ENCODE measurements around the gene MIOX.

MIOX gene

GRCh38 chr22:50469377-50470305 lies 17.0 kb upstream of the MIOX start:
- H3K9me3 ChIP-seq (ENCODE audit: control insufficient read depth, insufficient read depth, low read depth, low read length): no peaks in the 10 kb centered on the region
- peak; percentile 95 for TF ChIP-seq KLF10 (tag by site-specific recombination; IDR thresholded peaks at IDR 0.05)
- TF ChIP-seq GLIS1 (tag by site-specific recombination; IDR thresholded peaks at IDR 0.05): peak; percentile 84
- TF ChIP-seq GLIS2 (tag by site-specific recombination; IDR thresholded peaks at IDR 0.05): no peak
- TF ChIP-seq ZFHX2 (tag by site-specific recombination; conservative IDR thresholded peaks at IDR 0.05): peak; percentile 95
- peak; percentile 92 for TF ChIP-seq KLF9 (tag by site-specific recombination; IDR thresholded peaks at IDR 0.05; ENCODE audit: low read depth)
- TF ChIP-seq ZNF837 (tag by site-specific recombination; IDR thresholded peaks at IDR 0.05): no peak
- TF ChIP-seq ZIC2 (tag by site-specific recombination; IDR thresholded peaks at IDR 0.05): peak; percentile 46
- TF ChIP-seq ZNF398 (tag by site-specific recombination; IDR thresholded peaks at IDR 0.05): peak; percentile 15; the same call in 1 of the 2 replicates
- peak; percentile 68 for TF ChIP-seq PATZ1 (tag by site-specific recombination; IDR thresholded peaks at IDR 0.05)
- peak; percentile 49 for TF ChIP-seq SP7 (tag by site-specific recombination; IDR thresholded peaks at IDR 0.05)
- TF ChIP-seq GLI2 (tag by site-specific recombination; IDR thresholded peaks at IDR 0.05; ENCODE audit: borderline replicate concordance, low read depth): no peak
- TF ChIP-seq ZFP69B (tag by site-specific recombination; IDR thresholded peaks at IDR 0.05): no peak
- TF ChIP-seq ZNF792 (tag by site-specific recombination; IDR thresholded peaks at IDR 0.05): no peak
- peak; percentile 79 for TF ChIP-seq HIC1 (tag by site-specific recombination; IDR thresholded peaks at IDR 0.05)
- TF ChIP-seq ZNF354C (tag by site-specific recombination; IDR thresholded peaks at IDR 0.05; ENCODE audit: borderline replicate concordance, low read depth): no peak
- TF ChIP-seq SP3 (tag by site-specific recombination; IDR thresholded peaks at IDR 0.05): peak; percentile 52
- peak; percentile 99 for TF ChIP-seq KLF1 (tag by site-specific recombination; IDR thresholded peaks at IDR 0.05)
- TF ChIP-seq KLF17 (tag by site-specific recombination; IDR thresholded peaks at IDR 0.05): peak; percentile 82
- peak; percentile 26 for TF ChIP-seq SP2 (tag by site-specific recombination; IDR thresholded peaks at IDR 0.05)
- TF ChIP-seq ZNF692 (tag by site-specific recombination; IDR thresholded peaks at IDR 0.05): peak; percentile 75
- peak; percentile 37; the same call in 1 of the 2 replicates for TF ChIP-seq PRDM10 (tag by site-specific recombination; IDR thresholded peaks at IDR 0.05)
- TF ChIP-seq KLF16 (tag by site-specific recombination; IDR thresholded peaks at IDR 0.05): peak; percentile 62
- peak; percentile 96 for TF ChIP-seq EGR2 (tag by site-specific recombination; IDR thresholded peaks at IDR 0.05; ENCODE audit: low read depth)
- peak overlapping the region; percentile 51; the same call in 1 of the 2 replicates for H3K27ac ChIP-seq (ENCODE audit: extremely low read depth, low read depth, low read length)
- peaks cover 4 to 78% of the 10 kb centered on the region in 2 experiments; a peak in 2 of 3 replicates for H3K36me3 ChIP-seq (ENCODE audit: control insufficient read depth in 2 of 2, insufficient read depth in 1 of 2, low read length in 2 of 2)
- ChIA-PET POLR2A (interaction anchor here (0.5 to 2.1 kb wide), 11 partner anchors 9 to 103 kb away, joined by 3 to 9 read pairs (median 3); partner anchors contain the start of genes LMF2, NCAPH2 and SCO2), CTCF (interaction anchor here (1.1 to 3.3 kb wide), 4 partner anchors 13 to 93 kb away, joined by 3 to 18 read pairs (median 12); partner anchors contain the start of gene SCO2)
- H3K4me1 ChIP-seq (ENCODE audit: control insufficient read depth, insufficient read depth, low read length): peaks cover 23% of the 10 kb centered on the region
- no peak overlapping the region for H3K4me3 ChIP-seq (ENCODE audit: low read depth, low read length)

Measured in HEK293 (cell line).